NCI-H2081 (cell line): ENCODE data around the gene RASAL2.

ENCODE experiments used
- DNase-seq, 2 experiments: peaks; one replicate each; lab custom pipeline; 2025; lab: John Stamatoyannopoulos, UW

Gene RASAL2

GRCh38 chr1:178457651-178458050 lies 363.7 kb downstream of the RASAL2 start:
- no peak for DNase-seq

GRCh38 chr1:178458203-178458602 lies 364.3 kb downstream of the RASAL2 start:
- no peak for DNase-seq

- DNase-seq: no peak
These were observed 367.2 kb downstream of the RASAL2 start for GRCh38 chr1:178461104-178461503.

GRCh38 chr1:178461701-178462100 lies 367.8 kb downstream of the RASAL2 start:
- DNase-seq: no peak

DNA sequence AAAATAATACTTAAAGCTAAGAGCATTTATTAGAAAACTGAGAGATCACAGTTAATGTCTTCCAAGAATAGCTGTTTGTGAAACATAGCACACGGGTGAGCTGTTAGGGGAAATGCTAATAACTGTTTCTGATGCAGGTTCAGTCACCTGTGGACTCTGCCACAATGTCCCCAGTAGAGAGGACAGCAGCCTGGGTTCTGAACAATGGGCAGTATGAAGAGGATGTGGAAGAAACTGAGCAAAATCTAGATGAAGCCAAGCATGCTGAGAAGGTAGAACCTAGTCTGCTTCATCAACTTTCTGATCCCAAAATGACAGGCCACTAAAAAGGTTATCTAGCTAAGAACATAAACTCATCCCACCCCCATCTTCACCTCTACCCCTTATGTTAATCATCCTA lies 370.2 kb downstream of the RASAL2 start:
- DNase-seq: no peak

GRCh38 chr1:178464566-178464965 lies 370.7 kb downstream of the RASAL2 start:
- no peak for DNase-seq

DNA sequence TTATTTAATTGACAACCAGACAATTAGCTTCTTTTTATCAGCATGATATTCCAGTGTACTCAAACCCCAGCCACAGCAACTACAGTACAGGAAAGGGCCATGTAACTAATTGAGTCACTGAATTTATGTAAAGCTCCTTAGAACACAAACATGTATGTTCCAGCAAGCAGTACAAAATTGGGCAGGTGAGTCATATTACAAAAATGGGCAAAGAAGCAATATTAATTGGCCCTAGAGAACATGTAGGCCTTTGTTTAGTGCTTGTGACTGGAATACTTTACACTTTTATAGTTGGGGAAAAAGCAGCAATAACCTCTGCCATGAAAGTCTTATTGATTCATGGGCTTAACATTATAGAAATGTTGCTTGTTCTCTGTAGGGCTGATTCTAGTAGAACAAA lies 371.1 kb downstream of the RASAL2 start:
- DNase-seq: no peak

DNA sequence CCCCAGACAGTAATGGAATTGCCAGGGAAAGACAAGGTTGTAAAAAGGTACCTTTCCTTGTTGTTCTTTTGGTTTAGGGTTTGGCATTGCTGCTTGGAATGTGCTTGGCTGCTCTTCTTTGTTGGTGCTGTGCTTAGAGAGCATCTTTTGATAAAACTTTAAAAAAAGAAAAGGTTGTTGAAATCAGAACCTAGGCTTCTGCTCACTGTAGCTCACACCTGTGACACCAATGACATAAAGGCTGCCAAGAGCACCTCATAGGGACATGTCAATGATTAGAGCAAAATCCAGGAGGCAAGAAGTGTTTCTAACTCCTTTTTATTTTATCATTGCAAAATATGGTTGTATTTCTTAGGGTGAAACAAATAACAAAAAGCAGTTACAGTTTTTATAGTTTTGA lies 373.9 kb downstream of the RASAL2 start:
- DNase-seq: no peak

DNA sequence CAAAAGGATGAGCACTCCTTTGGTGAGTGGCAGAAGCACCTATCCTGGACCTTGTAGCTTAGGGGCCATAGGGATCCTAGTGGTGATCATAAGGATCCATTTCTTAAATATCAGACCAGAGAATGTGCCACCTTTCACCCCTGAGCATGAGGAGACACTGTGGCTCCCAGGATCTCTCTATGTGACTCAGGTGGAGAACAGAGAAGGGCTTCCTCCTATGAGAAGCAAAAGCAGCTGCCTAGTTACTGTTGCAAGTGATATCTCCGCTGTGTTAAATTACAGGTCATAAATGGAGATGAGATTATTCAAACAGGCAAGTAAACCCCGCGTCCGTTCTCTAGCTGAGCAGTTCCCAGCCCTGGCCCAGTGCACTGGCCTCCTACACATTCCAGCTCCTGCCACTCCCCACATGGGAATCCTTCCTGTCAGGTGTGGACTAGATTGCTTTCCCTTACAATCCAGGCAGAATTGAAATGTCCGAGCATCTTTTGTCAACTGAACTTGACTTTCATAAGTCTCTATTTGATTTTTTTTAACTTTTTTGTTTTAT lies 376.6 kb downstream of the RASAL2 start:
- DNase-seq: peak; percentile 5 to 63

GRCh38 chr1:178472531-178472930 lies 378.6 kb downstream of the RASAL2 start:
- DNase-seq: no peak

DNA sequence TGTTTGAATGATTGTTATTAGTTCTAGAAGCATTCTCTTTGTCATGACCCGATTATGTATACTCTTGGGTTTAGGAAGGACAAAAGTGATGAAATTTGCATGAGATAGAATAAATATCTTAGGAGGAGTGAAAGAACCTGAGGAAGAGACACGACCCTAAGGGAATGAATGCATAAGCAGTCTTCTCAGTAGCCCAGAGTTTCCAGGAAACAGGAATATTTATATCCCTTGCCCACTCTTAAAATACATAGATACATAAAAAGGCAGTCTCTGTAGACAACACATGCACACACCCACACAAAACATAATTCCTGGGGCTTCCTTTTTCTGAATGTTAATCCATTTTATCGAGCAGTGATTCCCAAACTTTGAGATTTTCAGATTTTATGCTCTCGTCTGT lies 383.5 kb downstream of the RASAL2 start:
- DNase-seq: no peak

DNA sequence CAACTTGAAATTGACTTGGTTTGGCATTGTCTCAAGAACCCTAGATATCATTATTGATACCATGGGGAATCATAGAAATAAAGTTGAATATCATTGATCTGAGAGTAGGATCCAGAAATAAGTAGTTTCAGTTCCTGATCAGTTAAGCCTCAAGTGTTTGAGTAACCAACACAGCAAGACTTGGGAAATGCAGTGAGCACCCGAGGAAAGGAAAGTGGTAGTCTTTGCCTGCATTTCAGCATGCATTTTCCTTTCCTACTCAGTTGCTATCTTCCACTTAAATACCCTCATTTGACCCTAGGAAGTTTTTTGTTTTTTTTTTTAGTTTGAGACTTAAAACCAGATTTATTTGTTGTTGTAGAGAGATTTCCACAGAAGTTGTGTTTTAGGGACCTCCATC lies 383.9 kb downstream of the RASAL2 start:
- no peak for DNase-seq

- DNase-seq: no peak
These were observed 389.5 kb downstream of the RASAL2 start for GRCh38 chr1:178483251-178483957.

DNA sequence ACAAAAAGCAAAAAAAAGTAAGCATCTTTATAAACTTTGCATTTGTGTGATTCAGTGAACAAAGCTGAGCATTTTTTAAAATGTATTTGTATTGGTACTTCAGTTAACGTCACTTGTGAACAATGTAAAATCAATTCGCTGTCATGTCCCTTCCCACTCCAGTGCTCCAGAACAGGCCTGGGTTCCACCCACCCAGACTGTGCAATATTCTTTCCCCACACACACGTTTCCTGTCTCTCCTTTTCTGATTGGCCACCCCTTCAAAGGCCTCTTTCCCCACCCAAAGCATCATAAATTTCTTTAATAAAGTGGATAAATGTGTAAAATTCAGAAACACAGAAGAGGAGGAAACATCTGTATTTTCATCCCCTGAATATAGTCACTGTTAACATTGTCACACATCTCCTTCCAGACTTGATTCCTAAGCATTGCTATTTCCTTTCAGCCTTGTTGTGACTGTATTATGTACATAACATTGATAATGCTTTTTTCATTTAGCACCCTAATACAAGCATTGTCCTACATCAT lies 390.9 kb downstream of the RASAL2 start:
- DNase-seq: no peak

DNA sequence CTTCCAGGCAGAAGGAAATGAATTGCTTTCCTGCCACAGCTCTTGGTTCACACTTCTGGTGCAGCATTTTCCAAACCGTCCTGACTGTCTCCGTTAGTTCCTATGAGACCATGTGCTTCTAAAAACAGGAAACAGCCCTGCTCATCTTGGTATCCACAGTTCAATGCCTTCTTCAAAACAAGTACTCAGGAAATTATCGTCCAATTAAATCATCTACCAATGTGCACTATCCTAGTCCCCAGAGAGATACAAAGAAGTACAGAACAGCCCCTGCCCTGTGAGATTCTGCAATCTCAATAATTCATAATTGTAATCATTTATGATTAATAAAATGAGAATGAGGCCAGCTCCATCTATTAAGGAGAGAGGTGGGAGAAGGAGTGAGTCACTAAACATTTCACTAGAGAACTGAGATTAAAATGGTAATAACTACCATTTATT lies 391.7 kb downstream of the RASAL2 start:
- DNase-seq: no peak

GRCh38 chr1:178486100-178487069 lies 392.5 kb downstream of the RASAL2 start:
- DNase-seq: no peak

GRCh38 chr1:178487070-178487615 lies 393.2 kb downstream of the RASAL2 start:
- no peak for DNase-seq

GRCh38 chr1:178488393-178488792 lies 394.5 kb downstream of the RASAL2 start:
- DNase-seq: no peak

GRCh38 chr1:178489399-178489798 lies 395.5 kb downstream of the RASAL2 start:
- no peak for DNase-seq

DNA sequence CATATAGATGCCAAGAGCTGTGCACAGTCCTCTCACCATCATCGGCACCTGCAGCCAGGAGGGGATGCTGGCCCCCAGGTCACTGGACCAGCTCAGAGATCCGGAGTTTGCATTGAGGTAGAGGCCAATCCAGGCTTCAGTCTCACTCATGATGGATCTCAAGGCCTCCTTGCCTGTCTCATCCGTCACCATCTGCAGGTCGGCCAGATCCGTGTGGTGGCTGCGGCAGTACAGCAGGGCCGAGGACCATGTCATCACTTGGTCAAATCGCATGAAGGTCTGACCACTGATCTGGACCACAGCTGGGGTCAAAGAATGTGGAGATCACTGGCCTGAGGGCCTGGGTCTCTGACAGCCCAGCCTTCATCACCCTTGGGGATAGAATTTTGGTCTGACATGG lies 396.2 kb downstream of the RASAL2 start:
- no peak for DNase-seq

DNA sequence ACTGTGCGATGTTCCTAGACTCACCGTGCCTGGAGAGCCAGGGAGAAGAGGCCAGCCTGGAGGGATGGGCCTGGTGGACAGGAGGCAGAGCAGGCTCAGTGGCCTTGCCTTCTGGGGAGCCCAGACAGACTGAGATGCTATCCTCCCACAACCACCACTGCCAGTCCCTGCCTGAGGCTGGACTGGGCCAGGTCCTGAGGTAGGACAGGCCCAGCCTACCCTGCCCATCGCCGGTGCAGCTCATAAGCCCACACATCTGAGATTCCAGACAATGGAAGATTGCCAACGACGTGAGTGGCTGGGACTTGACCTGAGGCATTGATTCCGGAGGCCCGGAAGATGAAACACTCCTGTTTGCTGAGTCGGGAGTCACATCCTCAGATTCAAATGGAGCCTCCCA lies 397.1 kb downstream of the RASAL2 start:
- DNase-seq: no peak

- no peak for DNase-seq
These were observed 397.8 kb downstream of the RASAL2 start for GRCh38 chr1:178491721-178492120.
